A549 (cell line): ENCODE measurements around the gene RAD23B. TPM values are rescaled to one million over a fixed set of nuclear protein-coding genes. Genes with fewer than 3 reads are reported as not detected.

Experiments used
- ATAC-seq, 2 experiments: fragments of 200-7000 bp in 1 of 2; fragments of >200 bp in 1 of 2; cut with Nextera tagmentation in 1 of 2; cut with Tn5 transposase in 1 of 2; 3 replicates each; pipeline versions ENCODE4 v1.8.0 to v1.9.1; 2018 to 2020; ENCODE audit warnings: mild to moderate bottlenecking in 1 of 2, moderate library complexity in 1 of 2
- CTCF ChIA-PET: fragments of 300-600 bp; sonication (Branson Sonifier 250); formaldehyde crosslinking; extraction: SDS; loops from one replicate; lab custom pipeline; 2021; ENCODE audit warnings: antibody characterized with exemption, inconsistent platforms; lab: Yijun Ruan, JAX
- POLR2A ChIA-PET: fragments of 350-600 bp; formaldehyde crosslinking; extraction: SDS; loops from one replicate; lab custom pipeline; 2021; ENCODE audit warnings: antibody characterized with exemption, inconsistent platforms; lab: Yijun Ruan, JAX
- DNase-seq, 2 experiments: peaks; one replicate each; pipeline versions ENCODE4 v3.0.0 to v3.0.0-alpha.2; 2011 to 2016; ENCODE audit warnings: low read depth in 1 of 2, low spot score in 1 of 2
- FAIRE-seq: peaks from 2 replicates; lab custom pipeline; 2011; peaks lifted over from hg19 to GRCh38; lab: Jason Lieb, UNC
- H3K27ac ChIP-seq, 2 experiments: fragments of >200 bp; sonication (Bioruptor Twin); formaldehyde crosslinking; 3 replicates each; pipeline ENCODE4 v1.5.1; 2016 to 2017
- H3K4me1 ChIP-seq: fragments of >200 bp; sonication (Bioruptor Twin); formaldehyde crosslinking; 3 replicates; pipeline ENCODE4 v1.6.1; 2016
- H3K4me2 ChIP-seq: fragments of >200 bp; sonication (Bioruptor Twin); formaldehyde crosslinking; 3 replicates; pipeline ENCODE4 v1.6.1; 2016
- H3K4me3 ChIP-seq: fragments of >200 bp; sonication (Bioruptor Twin); formaldehyde crosslinking; 3 replicates; pipeline ENCODE4 v1.5.1; 2016
- H3K9me3 ChIP-seq: fragments of >200 bp; sonication (Bioruptor Twin); formaldehyde crosslinking; 3 replicates; pipeline ENCODE4 v1.6.1; 2016
- BCL3 ChIP-seq: fragments of >200 bp; sonication (Bioruptor Twin); formaldehyde crosslinking; IDR thresholded peaks from 3 replicates; pipeline ENCODE4 v1.6.1; 2016
- CEBPB ChIP-seq, 2 experiments: fragments of >200 bp in 1 of 2; sonication (Bioruptor Twin) in 1 of 2; formaldehyde crosslinking in 1 of 2; IDR thresholded peaks; 2 replicates each; pipeline ENCODE4 v1.6.1; 2012 to 2016
- CHD2 ChIP-seq: fragments of 150-350 bp; IDR thresholded peaks from 2 replicates; pipeline ENCODE4 v1.6.1; 2014; ENCODE audit warnings: low read length; ENCODE audit not compliant: partially characterized antibody
- E2F6 ChIP-seq: IDR thresholded peaks from 2 replicates; pipeline ENCODE4 v1.6.1; 2012; ENCODE audit warnings: low read depth, borderline replicate concordance
- EP300 ChIP-seq, 2 experiments: fragments of >200 bp; sonication (Bioruptor Twin); formaldehyde crosslinking; IDR thresholded peaks; 2 replicates in 1 of 2; 3 replicates in 1 of 2; pipeline ENCODE4 v1.6.1; 2016 to 2017
- ESRRA ChIP-seq: fragments of 150-350 bp; IDR thresholded peaks from 2 replicates; pipeline ENCODE4 v1.6.1; 2014; ENCODE audit warnings: mild to moderate bottlenecking, low read length, borderline replicate concordance
- FOXS1 ChIP-seq: fragments of 250-450 bp; sonication (Bioruptor Pico); IDR thresholded peaks from 2 replicates; pipeline ENCODE4 v1.5.0; 2020; ENCODE audit warnings: mild to moderate bottlenecking, moderate library complexity
- HOXB13 ChIP-seq: fragments of 250-450 bp; sonication (Bioruptor Pico); IDR thresholded peaks from 2 replicates; pipeline ENCODE4 v1.5.0; 2020; ENCODE audit warnings: low read depth, mild to moderate bottlenecking, moderate library complexity
- JUN ChIP-seq, 2 experiments: fragments of >200 bp; sonication (Bioruptor Twin); formaldehyde crosslinking; IDR thresholded peaks; 2 replicates in 1 of 2; 3 replicates in 1 of 2; pipeline ENCODE4 v1.6.1; 2016 to 2017
- MAX ChIP-seq: IDR thresholded peaks from 2 replicates; pipeline ENCODE4 v1.6.1; 2012
- MYC ChIP-seq: IDR thresholded peaks from 2 replicates; pipeline ENCODE4 v1.6.1; 2012; ENCODE audit warnings: mild to moderate bottlenecking, inconsistent platforms, low read length, improper control_type of control experiment, borderline replicate concordance
- PHF8 ChIP-seq: fragments of 200-600 bp; sonication (generic); IDR thresholded peaks from 2 replicates; pipeline ENCODE4 v1.6.1; 2016; ENCODE audit warnings: low read depth, mild to moderate bottlenecking, antibody characterized with exemption, moderate library complexity, borderline replicate concordance
- POLR2A ChIP-seq: IDR thresholded peaks from 2 replicates; pipeline ENCODE4 v1.6.1; 2012; ENCODE audit warnings: mild to moderate bottlenecking, low read length
- RAD21 ChIP-seq, 2 experiments: fragments of >200 bp in 1 of 2; sonication (Bioruptor Twin) in 1 of 2; formaldehyde crosslinking in 1 of 2; IDR thresholded peaks in 1 of 2; conservative IDR thresholded peaks in 1 of 2; 2 replicates in 1 of 2; 3 replicates in 1 of 2; pipeline ENCODE4 v1.6.1; 2012 to 2018; ENCODE audit warnings: inconsistent platforms in 1 of 2
- RFX5 ChIP-seq: fragments of 450-650 bp; IDR thresholded peaks from 2 replicates; pipeline ENCODE4 v1.7.1; 2014; ENCODE audit warnings: antibody characterized with exemption, mild to moderate bottlenecking, moderate library complexity
- TFCP2L1 ChIP-seq: fragments of 250-450 bp; sonication (Bioruptor Pico); IDR thresholded peaks from 2 replicates; pipeline ENCODE4 v1.5.0; 2021; ENCODE audit warnings: mild to moderate bottlenecking
- ZC3H11A ChIP-seq: fragments of 450-650 bp; IDR thresholded peaks from 2 replicates; pipeline ENCODE4 v1.6.1; 2014; ENCODE audit warnings: antibody characterized with exemption, mild to moderate bottlenecking
- WGBS: methylation state at CpG from one replicate; pipeline ENCODE4 v1.1.6; 2017; ENCODE audit errors: missing lambda C conversion rate; 5-methylcytosine and 5-hydroxymethylcytosine counted together
- polyA plus RNA-seq, 4 experiments: library from polyadenylated mRNA; depleted of rRNA in 3 of 4; stranded (reverse); fragments of >200 nt; fragmentation: RNase III in 1 of 4; extraction: RNeasy Plus Mini Kit Qiagen cat#74134 plus additional on column Dnase treatment in 1 of 4; gene quantifications; 2 replicates in 3 of 4; 3 replicates in 1 of 4; pipeline ENCODE4 v1.2.3, GENCODE V29; 2011 to 2017

Gene RAD23B
- polyA plus RNA-seq, 2 of the 4 experiments (the other 2 are of a cell fraction) = 136 to 195 TPM

GRCh38 chr9:107281184-107281583 is 1.9 kb upstream of the RAD23B start:
- TF ChIP-seq ZC3H11A (no peak), RFX5 (no peak), PHF8 (no peak), EP300 (IDR thresholded peaks at IDR 0.05) (no peak)
- H3K27ac ChIP-seq = no peak overlapping the region
- POLR2A ChIA-PET = no interaction called here
- CTCF ChIA-PET = interaction anchor here (0.8 to 1.5 kb wide), 4 partner anchors 20 to 143 kb away, joined by 3 to 5 read pairs (median 4); no protein-coding TSS in a partner anchor
- no peaks in the 10 kb centered on the region for H3K9me3 ChIP-seq
- no peak overlapping the region for H3K4me3 ChIP-seq
- DNase-seq = no peak
- H3K4me2 ChIP-seq = no peak overlapping the region
- WGBS = 83% methylated on average over 1 of the region's 1 CpG
- ATAC-seq = no peak
- H3K4me1 ChIP-seq = peaks cover 12% of the 10 kb centered on the region
- no peak for FAIRE-seq

- H3K4me3 ChIP-seq = peak overlapping the region; percentile 76
- WGBS = 26% methylated on average over 13 of the region's 13 CpGs
- ChIA-PET CTCF (interaction anchor here (1.4 to 1.5 kb wide), 2 partner anchors 59 to 142 kb away, joined by 3 to 5 read pairs; no protein-coding TSS in a partner anchor), POLR2A (interaction anchor here (1.3 kb wide), 1 partner anchor 59 kb away, joined by 3 read pairs; no protein-coding TSS in a partner anchor)
- ATAC-seq = peak in 1 of 2 experiments; percentile 3; a peak in 1 of 6 replicates
- TF ChIP-seq RAD21 (conservative IDR thresholded peaks at IDR 0.05 in 1 of 2, IDR thresholded peaks at IDR 0.05 in 1 of 2) (no peak), CEBPB (IDR thresholded peaks at IDR 0.05) (no peak), FOXS1 (CRISPR knock-in tag) (no peak), TFCP2L1 (CRISPR knock-in tag) (no peak), E2F6 (0 out of 2 replicates have a peak, but pooled peaks have one; percentile 16), ESRRA (no peak), EP300 (IDR thresholded peaks at IDR 0.05) (no peak)
- H3K4me2 ChIP-seq = peak overlapping the region; percentile 86
- H3K9me3 ChIP-seq = no peaks in the 10 kb centered on the region
- peaks cover 18% of the 10 kb centered on the region for H3K4me1 ChIP-seq
- DNase-seq = no peak
- no peak for FAIRE-seq
- H3K27ac ChIP-seq = peak overlapping the region; percentile 93 to 94
These were observed 984 bp upstream of the RAD23B start for GRCh38 chr9:107281922-107282667.

- peak overlapping the region; percentile 69 for H3K4me3 ChIP-seq
- TF ChIP-seq JUN (IDR thresholded peaks at IDR 0.05) = 0 out of 5 replicates have a peak, but pooled peaks of 1 of the 2 experiments have one; percentile 23
- 0 out of 2 replicates have a peak, but pooled peaks have one; percentile 20 for TF ChIP-seq HOXB13
- TF ChIP-seq BCL3 = 0 out of 3 replicates have a peak, but pooled peaks have one; percentile 24
- 0 out of 2 replicates have a peak, but pooled peaks have one; percentile 31 for TF ChIP-seq TFCP2L1 (CRISPR knock-in tag)
- peak; percentile 77 for TF ChIP-seq MAX
- TF ChIP-seq CHD2 = peak; percentile 48
- peak; percentile 69 for TF ChIP-seq PHF8
- peak; percentile 81; the same call in 1 of the 2 replicates for TF ChIP-seq MYC
- TF ChIP-seq POLR2A = no peak
- no peak for TF ChIP-seq E2F6
- peak; percentile 71 for ATAC-seq
- POLR2A ChIA-PET = interaction anchor here (0.9 to 1.7 kb wide), 5 partner anchors 9 to 38 kb away, joined by 3 to 7 read pairs (median 4); no protein-coding TSS in a partner anchor
- H3K9me3 ChIP-seq = no peaks in the 10 kb centered on the region
- FAIRE-seq = no peak
- peak overlapping the region; percentile 94 to 99 for H3K27ac ChIP-seq
- H3K4me1 ChIP-seq = peaks cover 32% of the 10 kb centered on the region
- CTCF ChIA-PET = interaction anchor here (0.6 to 1.4 kb wide), 5 partner anchors 9 to 71 kb away, joined by 3 to 8 read pairs (median 3); no protein-coding TSS in a partner anchor
- peak overlapping the region; percentile 85 for H3K4me2 ChIP-seq
- peak; percentile 61 to 84 for DNase-seq
- under 1% methylated on average over 27 of the region's 55 CpGs for WGBS
These were observed 841 bp downstream of the RAD23B start for GRCh38 chr9:107283623-107284616.
